Activated CD4-positive, alpha-beta T cell treated with anti-CD3 and anti-CD28 coated beads for 24 hours (primary cell): ENCODE results near the gene SSB.
A peak's percentile ranks its signal among the peaks of the same experiment; 100 is the strongest.
"Not testable (repeated sequence)": the region's sequence is repeated elsewhere in the genome, so short reads cannot be mapped to it uniquely, and the experiment has no call there.

Experiments
- DNase-seq, 2 donors: peaks; one replicate each; pipeline ENCODE4 v3.0.0-alpha.2; 2020; ENCODE audit warnings: low read depth in 2 of 2

SSB gene

GRCh38 chr2:169781249-169782013 is 17.2 kb upstream of the SSB start:
- no peak for DNase-seq

GRCh38 chr2:169782513-169782912 is 16.2 kb upstream of the SSB start:
- no peak for DNase-seq

GRCh38 chr2:169790581-169790980 is 8.1 kb upstream of the SSB start:
- DNase-seq, result no peak

DNA sequence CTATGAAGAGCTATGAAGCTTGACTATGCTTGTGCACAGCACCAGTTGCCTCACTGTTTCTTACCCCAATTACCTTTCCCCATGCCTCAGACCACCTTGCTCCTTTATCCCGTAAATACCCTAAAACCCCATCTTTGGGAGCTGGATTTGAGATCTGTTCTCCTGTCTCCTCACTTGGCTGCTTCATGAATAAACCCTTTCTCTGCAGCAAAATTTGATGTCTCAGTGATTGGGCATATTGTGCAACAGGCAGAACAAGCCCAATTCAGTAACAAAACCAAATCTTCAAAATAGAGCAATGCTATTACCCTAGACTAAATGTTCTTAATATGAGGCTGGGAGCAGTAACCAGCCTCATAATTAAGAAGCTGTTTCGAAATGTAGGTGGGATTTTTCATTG is 3.5 kb upstream of the SSB start:
- no peak for DNase-seq

DNA sequence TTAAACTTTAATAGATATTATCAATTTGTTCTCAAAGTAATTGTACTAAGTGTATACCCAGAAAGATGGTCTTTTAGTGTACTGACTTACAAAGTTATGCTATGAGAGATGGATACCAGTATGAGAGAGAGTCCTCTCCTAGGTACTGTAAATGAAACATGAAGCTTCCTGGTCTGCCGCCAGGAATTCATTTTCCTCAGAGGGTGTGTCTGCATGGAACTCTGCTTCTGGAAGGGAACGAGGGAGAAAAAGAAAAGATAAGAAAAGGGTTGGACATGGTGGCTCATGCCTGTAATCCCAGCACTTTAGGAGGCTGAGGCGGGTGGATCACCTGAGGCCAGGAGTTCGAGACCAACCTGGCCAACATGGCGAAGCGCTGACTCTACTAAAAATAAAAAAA is 2.2 kb upstream of the SSB start:
- no peak for DNase-seq

- DNase-seq, result no peak
Observed at GRCh38 chr2:169797601-169798000, 1.1 kb upstream of the SSB start.

DNA sequence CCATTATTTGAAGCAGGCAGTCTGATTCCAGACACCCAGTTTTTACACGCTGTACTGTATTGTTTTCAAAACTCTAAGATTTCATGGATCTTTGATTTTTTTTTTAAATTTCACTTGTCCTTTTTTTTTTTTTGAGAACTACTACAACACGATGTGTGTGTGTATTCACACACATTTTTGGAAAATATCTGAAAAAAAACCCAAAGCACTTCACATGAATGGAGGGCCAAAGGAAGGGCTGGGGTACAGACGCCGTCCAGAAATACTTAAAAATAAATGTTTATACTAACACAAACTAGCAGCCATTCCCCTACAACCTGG is 314 bp upstream of the SSB start:
- DNase-seq, result no peak

GRCh38 chr2:169803480-169803879 is 4.8 kb downstream of the SSB start:
- no peak for DNase-seq

- DNase-seq, result no peak
Observed at GRCh38 chr2:169806586-169806985, 7.9 kb downstream of the SSB start.

DNA sequence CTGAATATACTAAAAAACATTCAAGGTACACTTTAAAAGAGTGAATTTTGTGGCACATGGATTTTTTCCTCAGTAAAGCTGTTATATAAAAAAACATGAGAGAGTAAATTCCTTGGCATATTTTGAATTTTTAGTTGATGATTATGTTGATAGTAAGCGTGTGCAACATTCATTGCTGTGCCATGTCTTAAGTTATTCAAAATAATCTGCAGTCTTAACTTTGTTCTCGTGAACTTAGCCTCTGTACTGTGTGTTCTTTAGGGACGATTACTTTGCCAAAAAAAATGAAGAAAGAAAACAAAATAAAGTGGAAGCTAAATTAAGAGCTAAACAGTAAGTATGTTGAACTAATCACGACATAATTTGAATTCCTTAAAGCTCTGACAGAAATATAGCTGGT is 9.6 kb downstream of the SSB start:
- no peak for DNase-seq

GRCh38 chr2:169815849-169816248 is 17.2 kb downstream of the SSB start:
- DNase-seq, result no peak

DNA sequence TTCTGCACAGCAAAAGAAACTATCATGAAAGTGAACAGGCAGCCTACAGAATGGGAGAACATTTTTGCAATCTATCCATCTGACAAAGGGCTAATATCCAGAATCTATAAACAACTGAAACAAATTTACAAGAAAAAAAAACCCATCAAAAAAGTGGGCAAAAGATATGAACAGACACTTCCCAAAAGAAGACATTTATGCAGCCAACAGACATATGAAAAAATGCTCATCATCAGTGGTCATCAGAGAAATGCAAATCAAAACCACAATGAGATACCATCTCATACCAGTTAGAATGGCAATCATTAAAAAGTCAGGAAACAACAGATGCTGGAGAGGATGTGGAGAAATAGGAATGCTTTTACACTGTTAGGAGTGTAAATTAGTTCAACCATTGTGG is 18.3 kb downstream of the SSB start:
- not testable (repeated sequence) for DNase-seq

DNA sequence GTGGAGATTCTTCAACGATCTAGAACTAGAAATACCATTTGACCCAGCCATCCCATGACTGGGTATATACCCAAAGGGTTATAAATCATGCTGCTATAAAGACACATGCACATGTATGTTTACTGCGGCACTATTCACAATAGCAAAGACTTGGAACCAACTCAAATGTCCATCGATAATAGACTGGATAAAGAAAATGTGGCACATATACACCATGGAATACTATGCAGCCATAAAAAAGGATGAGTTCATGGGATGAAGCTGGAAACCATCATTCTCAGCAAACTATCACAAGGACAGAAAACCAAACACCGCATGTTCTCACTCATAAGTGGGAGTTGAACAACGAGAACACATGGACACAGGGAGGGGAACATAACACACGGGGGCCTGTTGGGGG is 18.7 kb downstream of the SSB start:
- not testable (repeated sequence) for DNase-seq

GRCh38 chr2:169818241-169818640 is 19.6 kb downstream of the SSB start:
- DNase-seq, result no peak

DNA sequence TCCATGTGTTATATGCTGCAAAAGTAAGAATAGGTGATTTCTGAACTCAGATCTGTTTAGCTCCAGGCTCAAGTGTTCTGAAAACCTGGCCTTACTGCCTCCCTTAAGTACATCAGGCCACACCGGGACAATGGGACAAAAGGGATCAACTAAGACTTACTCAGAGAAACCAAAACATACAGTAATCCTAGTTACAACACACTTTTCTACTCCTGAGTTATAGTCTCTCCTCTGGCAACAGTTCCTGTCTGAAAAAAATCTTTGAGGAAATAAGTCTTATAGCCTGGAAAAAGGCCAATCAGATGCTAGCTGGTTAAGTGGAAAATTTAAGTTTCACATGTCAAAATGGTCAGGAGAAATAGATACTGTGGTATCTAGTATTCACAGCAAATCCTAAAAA is 20.4 kb downstream of the SSB start:
- no peak for DNase-seq

DNA sequence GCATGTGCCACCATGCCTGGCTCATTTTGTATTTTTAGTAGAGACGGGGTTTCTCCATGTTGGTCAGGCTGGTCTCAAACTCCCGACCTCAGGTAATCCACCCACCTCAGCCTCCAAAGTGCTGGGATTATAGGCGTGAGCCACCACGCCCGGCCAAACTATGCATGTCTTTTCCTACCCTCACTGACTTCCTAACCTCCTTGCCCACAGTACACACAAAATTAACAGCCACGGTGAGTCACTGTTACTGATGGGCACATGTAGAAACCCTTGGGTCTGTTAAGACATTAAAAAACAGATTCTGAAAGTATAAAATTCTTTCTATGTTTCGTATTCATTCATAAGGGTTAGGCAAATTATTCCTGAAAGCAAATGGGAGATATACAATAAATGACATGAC is 21.4 kb downstream of the SSB start:
- not testable (repeated sequence) for DNase-seq

GRCh38 chr2:169822036-169822435 is 23.4 kb downstream of the SSB start:
- no peak for DNase-seq

DNA sequence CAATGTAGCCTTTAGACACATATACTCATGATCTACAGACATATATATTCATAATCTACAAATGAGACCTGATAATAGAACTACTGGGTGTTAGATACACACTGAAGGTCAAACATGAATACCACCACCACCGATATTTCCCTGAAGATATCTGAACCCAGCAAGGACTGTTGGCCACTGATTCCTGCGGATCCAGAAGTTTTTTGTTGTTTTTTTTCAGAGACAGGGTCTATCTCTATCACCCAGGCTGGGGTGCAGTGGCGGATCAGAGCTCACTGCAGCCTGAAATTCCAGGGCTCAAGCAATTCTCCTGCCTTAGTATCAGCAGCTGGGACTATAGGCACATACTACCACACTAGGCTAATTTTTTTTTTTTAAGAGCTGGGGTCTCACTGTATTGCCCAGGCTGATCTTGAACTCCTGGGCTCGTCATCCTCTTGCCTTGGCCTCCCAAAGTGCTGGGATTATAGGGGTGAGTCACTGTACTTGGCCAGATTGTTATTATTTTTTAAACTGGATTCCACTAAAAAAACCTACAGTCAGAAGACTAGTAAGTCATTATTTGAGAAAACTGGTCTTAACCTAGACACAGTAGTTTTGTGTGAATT is 24.2 kb downstream of the SSB start:
- DNase-seq, result no peak

- no peak for DNase-seq
Observed at GRCh38 chr2:169823996-169824372, 25.3 kb downstream of the SSB start.

DNA sequence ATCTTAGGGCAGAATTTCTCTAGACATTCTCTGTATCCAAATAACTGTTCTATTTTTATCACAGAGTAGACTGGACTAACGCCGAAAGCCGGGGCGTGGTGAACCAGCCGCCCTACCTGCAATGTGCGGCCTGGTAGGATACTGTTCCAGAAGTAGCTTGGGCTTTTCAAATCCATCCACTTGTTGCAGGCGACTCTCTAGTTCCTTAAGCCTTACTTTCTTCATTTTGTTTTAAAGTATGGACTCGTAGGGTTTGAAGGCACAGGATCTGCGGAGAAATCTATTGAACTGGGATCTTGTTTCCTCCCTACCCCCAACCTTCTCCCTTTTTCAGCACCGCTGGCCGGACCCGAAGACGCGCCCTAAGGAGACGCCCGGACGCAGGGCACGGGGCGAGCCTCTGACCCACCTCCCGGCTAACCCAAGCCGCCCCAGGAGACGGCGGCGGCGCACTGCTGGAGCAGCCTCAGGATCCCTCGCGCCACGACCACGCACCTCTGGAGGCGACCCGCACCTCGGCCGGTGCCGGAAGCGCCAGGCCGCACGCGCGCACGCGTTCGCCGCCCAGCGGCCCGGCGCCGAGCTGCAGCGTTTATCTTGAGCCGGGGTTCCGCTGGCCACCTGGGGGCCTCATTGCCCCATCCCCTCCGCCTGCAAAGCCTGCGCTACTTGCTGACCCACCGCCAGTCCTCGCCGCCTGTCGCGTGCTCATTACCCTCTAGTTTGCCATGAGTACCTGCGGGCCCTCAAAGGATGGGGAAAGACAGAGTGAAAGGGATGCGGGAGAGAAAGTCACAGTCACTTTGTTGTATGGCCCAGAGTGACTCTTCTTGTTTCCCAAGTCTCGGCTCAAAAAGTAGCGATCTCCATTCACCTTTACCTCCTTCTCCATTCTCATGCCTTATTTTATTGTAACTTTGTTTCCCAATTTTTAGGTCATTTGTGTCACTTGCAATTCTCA is 26.0 kb downstream of the SSB start, which contains the start of gene METTL5:
TSS of gene METTL5 (minus strand) at position 533 of the 961 bp plus-strand sequence. CDS start at position 225, 308 bp downstream.
- peak; percentile 63 to 64 for DNase-seq

DNA sequence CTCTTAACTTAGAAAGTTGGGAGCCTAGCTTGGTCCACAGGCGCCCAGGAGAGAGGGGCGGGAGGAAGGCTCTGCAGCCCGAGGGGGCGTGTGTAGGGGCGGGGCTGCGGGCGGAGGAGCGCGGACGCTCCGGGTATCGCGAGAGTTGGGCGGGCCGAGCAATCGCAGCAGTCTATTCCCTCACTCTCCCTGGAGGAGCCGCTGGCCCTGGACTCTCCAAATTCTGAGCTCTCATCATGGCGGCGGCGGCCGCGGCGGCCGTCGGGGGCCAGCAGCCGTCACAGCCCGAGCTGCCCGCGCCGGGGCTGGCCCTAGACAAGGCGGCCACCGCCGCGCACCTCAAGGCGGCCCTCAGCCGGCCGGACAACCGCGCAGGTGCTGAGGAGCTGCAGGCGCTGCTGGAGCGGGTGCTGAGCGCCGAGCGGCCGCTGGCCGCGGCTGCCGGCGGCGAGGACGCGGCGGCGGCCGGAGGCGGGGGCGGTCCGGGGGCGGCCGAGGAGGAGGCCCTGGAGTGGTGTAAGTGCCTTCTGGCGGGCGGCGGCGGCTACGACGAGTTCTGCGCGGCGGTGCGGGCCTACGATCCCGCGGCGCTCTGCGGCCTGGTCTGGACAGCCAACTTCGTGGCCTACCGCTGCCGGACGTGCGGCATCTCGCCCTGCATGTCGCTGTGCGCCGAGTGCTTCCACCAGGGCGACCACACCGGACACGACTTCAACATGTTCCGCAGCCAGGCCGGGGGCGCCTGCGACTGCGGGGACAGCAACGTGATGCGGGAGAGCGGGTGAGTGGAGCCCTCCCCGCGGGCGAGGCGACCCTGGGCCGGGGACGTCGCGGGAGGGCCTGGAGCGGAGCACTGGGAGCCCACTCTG is 28.8 kb downstream of the SSB start, which contains the start of gene UBR3:
TSS of gene UBR3 (plus strand) at position 183 of the 869 bp plus-strand sequence. CDS start at position 237, 54 bp downstream.
- peak; percentile 86 to 87 for DNase-seq
